ENCODE measurements around the gene PCCA.

The PCCA gene

GRCh38 chr13:100459747-100460146, 370.9 kb downstream of the PCCA start:
- no peak for TF ChIP-seq CTCF (IDR thresholded peaks at IDR 0.05; ENCODE audit: low read depth, low read length, missing control alignments)
- no peak overlapping the region for H3K4me3 ChIP-seq (ENCODE audit: low read depth, low read length)
- DNase-seq (ENCODE audit: low read depth): no peak

GRCh38 chr13:100460266-100460665, 371.4 kb downstream of the PCCA start:
- no peak for DNase-seq (ENCODE audit: low read depth)
- TF ChIP-seq CTCF (IDR thresholded peaks at IDR 0.05; ENCODE audit: low read depth, low read length, missing control alignments): no peak
- H3K4me3 ChIP-seq (ENCODE audit: low read depth, low read length): no peak overlapping the region

- DNase-seq (ENCODE audit: low read depth): no peak
- TF ChIP-seq CTCF (IDR thresholded peaks at IDR 0.05; ENCODE audit: low read depth, low read length, missing control alignments): no peak
- no peak overlapping the region for H3K4me3 ChIP-seq (ENCODE audit: low read depth, low read length)
These were observed 371.9 kb downstream of the PCCA start for GRCh38 chr13:100460791-100461190.

GRCh38 chr13:100461309-100462030, 372.6 kb downstream of the PCCA start:
- H3K4me3 ChIP-seq (ENCODE audit: low read depth, low read length): no peak overlapping the region
- DNase-seq (ENCODE audit: low read depth): no peak
- TF ChIP-seq CTCF (IDR thresholded peaks at IDR 0.05; ENCODE audit: low read depth, low read length, missing control alignments): no peak

- DNase-seq (ENCODE audit: low read depth): no peak
- no peak overlapping the region for H3K4me3 ChIP-seq (ENCODE audit: low read depth, low read length)
- TF ChIP-seq CTCF (IDR thresholded peaks at IDR 0.05; ENCODE audit: low read depth, low read length, missing control alignments): no peak
These were observed 375.1 kb downstream of the PCCA start for GRCh38 chr13:100464006-100464405.

GRCh38 chr13:100465558-100465957, 376.7 kb downstream of the PCCA start:
- DNase-seq (ENCODE audit: low read depth): no peak
- no peak for TF ChIP-seq CTCF (IDR thresholded peaks at IDR 0.05; ENCODE audit: low read depth, low read length, missing control alignments)
- no peak overlapping the region for H3K4me3 ChIP-seq (ENCODE audit: low read depth, low read length)

GRCh38 chr13:100470866-100471505, 382.1 kb downstream of the PCCA start:
- DNase-seq (ENCODE audit: low read depth): no peak
- H3K4me3 ChIP-seq (ENCODE audit: low read depth, low read length): no peak overlapping the region
- TF ChIP-seq CTCF (IDR thresholded peaks at IDR 0.05; ENCODE audit: low read depth, low read length, missing control alignments): no peak

All from GM12864 (cell line).